ENCODE measurements around the gene MAML3.

GRCh38 chr4:140105436-140105835 lies 48.5 kb downstream of the MAML3 start:
- no peak for TF ChIP-seq CTCF (IDR thresholded peaks at IDR 0.05; ENCODE audit: insufficient read depth, low read depth, low read length)
- TF ChIP-seq EZH2 (IDR thresholded peaks at IDR 0.05; ENCODE audit: insufficient read depth, low read length): no peak

All from astrocyte (in vitro differentiated cells and primary cell).